Gastrocnemius medialis (tissue), 4 donors: ENCODE data around the gene HS6ST2.

Experiments used
- POLR2A ChIP-seq, 2 donors: fragments of 450-650 bp; IDR thresholded peaks; one replicate each; pipeline ENCODE4 v1.6.1; 2017; ENCODE audit warnings: antibody characterized with exemption in 2 of 2, mild to moderate bottlenecking in 2 of 2, moderate library complexity in 2 of 2
- TF ChIP-seq, protein P1 (sequence below), 5 experiments: fragments of 450-650 bp in 3 of 5; fragments of 200-600 bp in 2 of 5; sonication (generic) in 2 of 5; IDR thresholded peaks in 4 of 5; conservative IDR thresholded peaks in 1 of 5; 1 replicate in 4 of 5; 2 replicates in 1 of 5; pipeline ENCODE4 v1.5.1; 2016 to 2019; ENCODE audit warnings: antibody characterized with exemption in 5 of 5, mild to moderate bottlenecking in 3 of 5, moderate library complexity in 3 of 5

DNA sequence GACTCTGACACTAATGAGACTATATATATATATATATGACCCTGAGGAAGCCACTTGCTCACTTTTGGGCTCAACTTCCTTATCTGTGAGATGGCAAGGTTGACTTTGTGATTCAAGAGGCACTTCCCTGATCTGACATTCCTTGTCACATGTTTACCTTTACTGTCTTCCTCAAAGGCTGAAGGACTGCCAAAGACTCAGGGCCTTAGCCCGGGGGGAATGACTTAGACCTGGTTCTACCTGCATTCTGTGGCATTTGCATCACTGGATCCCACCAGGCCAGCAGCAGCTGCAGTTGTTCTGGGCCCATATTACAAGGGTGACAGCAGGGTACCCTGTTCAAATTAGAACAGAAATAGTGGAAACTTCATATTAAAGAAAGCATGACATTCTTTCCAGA lies 3.1 kb upstream of the HS6ST2 start:
- TF ChIP-seq, protein P1, sequence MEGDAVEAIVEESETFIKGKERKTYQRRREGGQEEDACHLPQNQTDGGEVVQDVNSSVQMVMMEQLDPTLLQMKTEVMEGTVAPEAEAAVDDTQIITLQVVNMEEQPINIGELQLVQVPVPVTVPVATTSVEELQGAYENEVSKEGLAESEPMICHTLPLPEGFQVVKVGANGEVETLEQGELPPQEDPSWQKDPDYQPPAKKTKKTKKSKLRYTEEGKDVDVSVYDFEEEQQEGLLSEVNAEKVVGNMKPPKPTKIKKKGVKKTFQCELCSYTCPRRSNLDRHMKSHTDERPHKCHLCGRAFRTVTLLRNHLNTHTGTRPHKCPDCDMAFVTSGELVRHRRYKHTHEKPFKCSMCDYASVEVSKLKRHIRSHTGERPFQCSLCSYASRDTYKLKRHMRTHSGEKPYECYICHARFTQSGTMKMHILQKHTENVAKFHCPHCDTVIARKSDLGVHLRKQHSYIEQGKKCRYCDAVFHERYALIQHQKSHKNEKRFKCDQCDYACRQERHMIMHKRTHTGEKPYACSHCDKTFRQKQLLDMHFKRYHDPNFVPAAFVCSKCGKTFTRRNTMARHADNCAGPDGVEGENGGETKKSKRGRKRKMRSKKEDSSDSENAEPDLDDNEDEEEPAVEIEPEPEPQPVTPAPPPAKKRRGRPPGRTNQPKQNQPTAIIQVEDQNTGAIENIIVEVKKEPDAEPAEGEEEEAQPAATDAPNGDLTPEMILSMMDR (IDR thresholded peaks at IDR 0.05 in 4 of 5, conservative IDR thresholded peaks at IDR 0.05 in 1 of 5), result no peak
- TF ChIP-seq POLR2A (IDR thresholded peaks at IDR 0.05), result no peak
